NCI-H446 treated with DMSO at 0.1 percent for 48 hours (cell line): ENCODE results near the gene TLE4.
"Not testable (repeated sequence)": the region's sequence is repeated elsewhere in the genome, so short reads cannot be mapped to it uniquely, and the experiment has no call there.

Source experiments
- DNase-seq: peaks from one replicate; lab custom pipeline; 2025; lab: John Stamatoyannopoulos, UW

Gene TLE4

DNA sequence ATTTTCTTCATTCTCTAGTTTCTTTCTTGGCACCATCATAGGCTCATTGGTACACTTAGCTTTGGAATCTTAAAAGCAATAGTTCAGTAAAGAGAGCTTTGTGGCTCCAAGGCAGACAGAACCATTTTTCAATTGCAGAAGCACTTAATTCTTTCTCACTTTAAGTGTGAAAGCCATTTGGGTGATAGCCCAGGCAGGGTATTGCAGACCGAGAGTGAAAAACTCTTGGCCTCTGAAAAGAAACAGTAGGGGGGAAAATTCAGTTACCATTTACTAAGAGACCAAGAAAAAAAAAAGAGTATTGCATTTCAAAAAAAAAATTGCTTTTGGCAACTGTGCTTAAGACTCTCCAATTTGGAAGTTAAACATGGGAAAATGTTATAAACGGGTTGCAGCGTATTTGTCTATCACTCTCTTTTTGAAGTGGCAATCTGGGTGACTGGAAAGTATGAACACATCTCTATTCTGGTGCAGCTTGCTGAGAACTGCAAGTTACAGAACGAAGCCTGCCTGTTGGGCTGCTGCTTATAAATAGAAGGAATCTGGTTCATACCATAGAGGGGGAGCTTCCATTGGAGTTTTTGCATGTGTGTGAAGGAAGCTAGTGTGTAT lies 170.5 kb downstream of the TLE4 start:
- no peak for DNase-seq

DNA sequence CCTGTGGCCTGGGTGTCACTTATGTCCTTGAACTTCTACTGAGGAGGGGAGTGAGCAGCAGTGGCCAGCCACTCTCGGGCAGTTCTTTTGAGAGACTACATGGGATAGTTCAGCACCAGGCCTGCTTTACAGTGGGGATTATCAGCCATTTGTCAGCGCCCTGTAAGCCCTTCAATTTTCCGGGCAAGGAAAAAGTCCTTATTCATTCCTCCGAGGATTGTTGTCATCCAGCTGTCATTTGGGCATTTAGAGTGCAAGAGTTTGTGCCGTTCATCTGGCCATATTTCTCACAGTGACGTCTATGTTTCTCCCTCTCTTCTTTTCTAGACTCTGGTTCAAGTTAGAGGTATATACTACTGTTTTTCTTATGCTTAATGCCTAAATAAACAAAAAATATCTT lies 172.8 kb downstream of the TLE4 start:
- DNase-seq, result no peak

DNA sequence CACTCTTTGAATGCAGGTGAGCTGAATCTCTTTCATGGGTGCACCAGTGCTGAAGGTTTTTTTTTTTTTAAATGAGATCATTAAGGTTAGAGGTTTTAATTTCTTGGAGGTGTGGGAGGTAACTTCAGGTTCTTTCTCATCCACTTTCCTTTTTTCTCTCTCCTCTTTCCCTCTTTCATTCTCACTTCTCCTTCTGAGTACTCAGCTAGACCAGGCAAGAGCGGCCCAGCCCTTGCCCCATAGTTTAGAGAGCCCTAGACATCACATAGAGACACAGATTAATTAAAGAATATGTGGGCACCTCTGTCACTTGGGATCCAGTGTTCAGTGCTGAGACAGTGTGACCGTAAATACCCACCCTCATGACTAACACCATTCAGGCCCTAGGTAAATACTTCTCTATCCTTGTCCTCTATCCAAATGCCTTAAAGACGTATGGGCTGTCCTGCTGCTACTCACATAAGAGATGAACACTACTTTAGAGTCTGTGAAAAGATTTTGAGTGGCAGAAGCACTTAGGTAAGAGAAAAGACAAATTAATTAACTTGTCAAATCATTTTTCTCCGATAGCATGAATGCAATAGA lies 174.1 kb downstream of the TLE4 start:
- DNase-seq, result no peak

DNA sequence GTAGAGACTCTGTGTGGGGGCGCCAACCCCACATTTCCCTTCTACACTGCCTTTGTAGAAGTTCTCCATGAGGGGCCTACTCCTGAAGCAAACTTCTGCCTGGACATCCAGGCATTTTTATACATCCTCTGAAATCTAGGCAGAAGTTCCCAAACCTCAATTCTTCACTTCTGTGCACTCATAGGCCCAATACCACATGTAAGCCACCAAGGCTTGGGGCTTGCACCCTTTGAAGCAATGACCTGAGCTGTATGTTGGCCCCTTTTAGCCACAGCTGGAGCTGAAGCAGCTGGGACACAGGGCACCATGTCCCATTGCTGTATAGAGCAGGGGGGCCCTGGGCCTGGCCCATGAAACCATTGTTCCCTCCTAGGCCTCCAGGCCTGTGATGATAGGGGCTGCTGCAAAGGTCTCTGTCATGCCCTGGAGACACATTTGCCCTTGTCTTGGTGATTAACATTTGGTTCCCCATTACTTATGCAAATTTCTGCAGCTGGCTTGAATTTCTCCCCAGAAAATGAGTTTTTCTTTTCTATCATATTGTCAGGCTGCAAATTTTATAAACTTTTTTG lies 180.2 kb downstream of the TLE4 start:
- DNase-seq, result not testable (repeated sequence)

DNA sequence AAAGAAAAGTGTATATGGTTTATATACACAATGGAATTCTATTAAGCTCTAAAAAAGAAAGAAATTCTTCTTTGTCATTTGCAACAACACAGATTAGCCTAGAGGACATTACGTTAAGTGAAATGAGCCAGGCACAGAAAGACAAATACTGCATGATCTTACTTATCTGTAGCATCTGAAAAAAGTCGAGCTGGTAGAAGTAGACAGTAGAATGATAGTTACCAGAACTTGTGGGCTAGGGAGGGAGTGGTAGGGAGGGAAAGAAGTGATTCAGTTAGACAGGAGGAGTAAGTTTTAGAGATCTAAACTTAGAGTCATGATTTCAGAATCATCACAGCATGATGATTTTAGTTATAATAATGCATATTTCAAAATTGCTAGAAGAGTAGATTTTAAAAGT lies 184.6 kb downstream of the TLE4 start:
- DNase-seq, result no peak

DNA sequence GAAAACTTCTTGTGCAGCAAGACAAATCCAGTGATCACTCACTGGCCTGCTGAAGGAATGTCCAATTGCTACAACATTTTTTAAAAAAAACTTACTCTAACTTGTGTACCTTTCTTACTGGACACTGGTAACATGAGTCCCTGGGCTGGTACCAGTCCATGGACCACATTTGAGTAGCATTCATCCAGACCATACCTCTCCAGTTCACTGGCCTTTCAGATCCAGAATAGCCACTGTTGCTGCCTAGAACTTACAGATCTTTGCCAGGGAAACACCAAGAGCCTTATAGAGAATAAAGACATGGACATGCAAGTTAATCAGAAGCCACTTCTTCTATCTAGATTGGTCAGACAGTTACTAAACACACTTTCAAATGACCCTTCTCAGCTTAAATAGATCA lies 185.3 kb downstream of the TLE4 start:
- DNase-seq, result no peak

DNA sequence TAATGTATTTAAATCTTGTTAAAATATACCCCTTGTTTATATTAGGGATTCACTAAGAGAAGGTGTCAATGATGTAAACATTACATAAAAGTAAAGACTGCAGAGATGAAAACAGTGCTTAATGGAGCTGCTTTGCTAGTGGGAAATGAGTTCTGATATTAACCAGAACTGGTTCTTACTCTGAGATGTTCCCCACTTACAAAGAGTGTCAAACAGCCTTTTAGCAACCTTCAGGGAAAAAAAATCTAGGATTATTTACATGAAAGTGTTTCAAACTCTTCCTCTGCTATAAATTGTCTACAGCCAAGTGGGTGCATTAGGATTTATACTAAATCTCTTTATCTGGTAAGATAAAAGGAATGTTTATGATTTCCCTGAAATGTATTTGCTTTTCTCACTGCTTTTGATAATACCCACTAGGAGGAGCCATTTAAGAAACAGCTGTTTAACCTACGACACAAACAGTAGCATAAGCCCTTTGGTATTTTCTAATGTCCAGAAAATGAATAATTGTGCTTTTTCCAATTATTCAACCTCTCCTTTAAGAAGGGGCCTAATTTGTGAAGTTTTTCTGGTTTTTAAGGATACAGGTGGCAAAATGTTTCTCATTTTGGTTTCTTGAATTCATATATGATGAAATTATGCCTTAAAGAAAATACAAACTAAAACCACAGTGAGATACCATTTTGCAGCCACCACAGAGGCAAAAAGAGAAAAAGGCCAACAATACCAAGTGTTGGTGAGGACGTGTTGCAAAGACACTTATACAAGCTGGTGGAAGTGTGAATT lies 186.3 kb downstream of the TLE4 start:
- no peak for DNase-seq

DNA sequence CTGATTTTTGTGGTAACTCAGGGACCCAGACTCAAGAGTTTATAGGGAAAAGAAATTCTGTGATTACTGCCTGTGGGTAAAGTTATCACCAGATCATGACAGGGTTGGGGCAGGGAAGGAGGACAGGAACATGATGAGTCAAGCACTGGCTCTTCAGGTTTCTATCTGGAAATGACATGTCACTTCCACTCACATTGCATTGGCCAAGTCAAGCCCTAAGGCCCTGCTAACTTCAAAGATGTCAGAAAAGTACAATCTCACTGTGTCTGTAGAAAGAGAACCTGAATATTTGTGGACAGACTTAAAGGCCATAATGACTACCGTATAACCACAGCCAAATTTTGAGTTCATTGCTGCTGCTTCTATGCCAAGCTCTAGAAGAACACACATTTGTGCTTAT lies 187.7 kb downstream of the TLE4 start:
- DNase-seq, result no peak

DNA sequence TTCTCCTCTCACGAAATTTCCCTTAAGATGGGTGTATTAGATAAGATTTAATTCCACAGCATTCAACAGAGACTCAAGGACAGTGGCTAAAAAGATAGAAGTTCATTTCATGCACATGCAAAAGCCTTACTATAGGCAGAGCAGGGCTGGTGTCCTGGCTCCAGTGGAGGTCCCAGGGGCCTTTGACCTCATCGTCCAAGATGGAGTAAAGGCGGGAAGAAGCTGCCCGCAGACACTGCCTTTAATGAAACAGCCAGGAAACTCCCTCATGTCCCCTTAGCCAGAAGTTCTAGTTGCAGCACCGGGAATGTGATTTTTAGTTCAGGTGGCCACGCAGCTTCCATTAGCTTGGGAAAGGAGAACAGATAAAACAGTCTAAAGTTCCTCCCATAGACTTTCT lies 190.3 kb downstream of the TLE4 start:
- no peak for DNase-seq

DNA sequence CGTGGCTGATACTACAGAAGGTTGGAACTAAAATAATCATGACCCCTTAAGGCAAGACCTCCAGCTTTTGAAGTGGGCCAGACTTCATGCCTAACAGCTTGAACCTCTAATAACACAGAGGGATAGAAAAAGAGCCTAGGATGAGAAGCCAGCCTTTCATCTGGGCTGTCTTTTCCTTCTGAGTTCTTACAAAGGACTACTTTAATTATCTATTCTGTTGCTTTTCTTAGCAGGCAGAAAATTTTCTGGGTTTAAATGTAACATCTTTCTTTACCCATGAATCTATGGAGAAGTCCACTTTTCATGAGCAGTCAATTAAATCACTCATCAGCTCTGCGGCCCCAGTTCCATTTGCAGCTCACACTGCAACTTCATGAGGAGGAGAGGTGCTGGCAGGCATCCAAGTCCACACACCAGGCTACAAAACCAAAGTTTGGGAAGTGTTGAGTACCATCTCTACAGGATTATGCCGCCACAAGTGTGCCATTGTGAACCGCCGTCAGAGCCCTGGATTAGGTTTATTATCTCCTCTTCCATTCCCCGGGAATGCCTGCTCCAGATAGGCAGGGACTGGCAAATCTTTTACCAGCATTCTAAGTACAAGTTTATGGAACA lies 192.0 kb downstream of the TLE4 start:
- no peak for DNase-seq

DNA sequence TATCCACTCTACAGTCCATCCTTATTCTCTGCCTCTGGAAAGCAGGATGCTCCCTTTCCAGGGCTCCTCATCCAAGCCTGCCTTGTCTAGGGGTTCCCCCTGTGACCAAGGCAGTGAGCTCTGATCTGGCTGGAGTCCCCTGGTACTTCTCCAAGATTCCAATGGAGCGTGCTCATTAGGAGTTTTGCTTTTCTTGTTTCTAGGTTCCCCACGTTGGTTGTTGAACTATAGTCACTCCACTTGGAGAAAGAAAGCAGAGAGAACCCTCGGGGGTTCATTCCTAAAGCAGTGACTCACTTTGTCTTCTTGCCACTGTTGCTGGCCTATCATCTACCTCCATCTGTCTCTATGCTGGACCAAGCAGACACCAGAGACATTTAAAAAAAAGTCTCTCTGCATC lies 192.6 kb downstream of the TLE4 start:
- no peak for DNase-seq

DNA sequence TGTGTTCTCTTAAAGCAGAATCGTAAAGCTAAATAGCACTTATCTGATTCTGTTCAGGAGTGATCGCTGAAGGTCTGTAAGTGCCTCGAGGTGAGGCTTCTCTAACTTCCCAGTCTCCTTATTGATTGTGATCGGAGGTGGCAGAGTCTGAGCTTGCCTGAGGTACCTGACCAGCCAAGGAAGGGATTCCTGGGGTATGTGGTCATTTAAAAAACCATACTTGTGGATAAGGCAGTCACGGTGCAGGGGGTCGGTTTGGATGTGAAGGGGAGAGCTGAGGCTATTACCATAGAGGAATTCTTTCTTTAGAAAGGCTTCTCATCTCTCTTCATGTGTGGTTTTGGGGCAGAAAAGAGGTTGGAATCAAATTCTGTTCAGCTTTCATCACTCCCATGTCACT lies 193.7 kb downstream of the TLE4 start:
- no peak for DNase-seq

DNA sequence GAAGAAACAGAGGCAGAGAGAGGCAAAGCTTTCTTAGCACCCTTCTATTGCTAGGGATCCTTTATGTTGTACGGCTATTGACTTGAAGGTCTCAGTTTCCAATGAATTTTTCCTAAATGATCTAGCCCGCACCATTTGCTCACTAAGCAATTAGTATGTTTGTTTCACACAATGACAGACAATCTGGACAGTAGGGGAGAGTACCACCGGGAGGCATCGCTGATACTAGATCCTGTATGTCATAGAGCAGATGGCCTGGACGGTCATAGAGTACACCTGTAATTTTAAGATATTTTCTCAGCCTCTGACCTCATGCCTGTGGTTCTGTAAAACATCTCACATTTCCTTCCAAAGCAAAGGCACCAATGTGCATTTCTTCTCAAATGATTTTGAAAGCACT lies 194.3 kb downstream of the TLE4 start:
- no peak for DNase-seq

DNA sequence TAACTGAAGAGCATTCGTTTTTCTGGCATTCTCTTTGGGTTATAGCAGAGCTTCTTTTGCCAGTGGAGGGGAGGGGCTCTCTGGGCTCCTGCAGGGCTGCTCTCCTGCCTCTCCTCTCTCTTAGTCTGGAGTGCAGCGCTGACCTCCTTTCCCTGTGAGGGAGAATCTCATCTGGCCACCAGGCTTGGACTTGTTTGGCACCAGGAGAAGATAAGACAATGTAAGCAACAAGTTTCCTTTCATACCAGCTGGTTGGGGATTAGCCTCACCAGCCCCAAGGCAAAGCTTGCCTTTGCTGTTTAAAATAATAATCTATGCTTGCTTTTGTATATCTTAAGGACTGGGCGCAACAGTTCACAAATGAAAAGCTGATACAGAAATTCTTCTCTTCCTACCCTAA lies 196.4 kb downstream of the TLE4 start:
- DNase-seq, result no peak

DNA sequence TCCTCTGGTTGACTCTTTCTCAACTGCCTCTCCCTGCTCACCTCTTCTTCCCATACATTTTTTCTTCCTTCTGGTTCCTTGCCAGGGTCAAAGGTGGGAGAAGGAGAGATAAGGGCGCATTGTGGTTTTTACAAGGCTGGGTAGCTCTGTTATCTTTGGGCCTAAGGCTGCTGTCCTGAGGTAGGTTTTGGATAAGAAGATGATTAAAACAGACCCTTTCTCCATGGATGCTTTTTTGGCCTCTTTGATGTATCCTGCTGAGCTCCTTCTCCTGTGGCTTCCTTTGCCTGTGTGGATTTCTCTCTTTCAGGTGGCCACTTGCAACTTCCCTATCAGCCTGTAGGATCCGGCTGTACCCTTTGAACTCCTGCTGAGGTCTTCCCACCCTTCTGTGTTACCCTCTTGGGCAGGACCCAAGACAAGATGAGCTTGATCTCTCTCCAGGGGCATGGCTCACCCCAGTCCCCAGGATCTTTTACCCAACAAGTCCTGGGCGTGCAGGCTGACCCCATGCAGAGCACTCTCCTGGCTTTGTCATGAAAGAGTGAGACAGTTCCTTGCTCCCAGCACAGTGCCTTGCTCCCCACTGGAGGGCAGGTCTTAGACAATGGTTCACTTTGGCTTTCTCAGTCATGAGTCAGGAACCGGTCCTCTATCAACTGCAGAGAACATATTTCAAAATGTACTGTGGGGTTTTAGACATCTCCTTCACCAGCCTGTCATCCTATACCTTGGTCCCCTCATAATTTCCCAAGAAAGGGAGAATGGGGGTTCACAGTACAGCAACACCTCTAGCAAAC lies 197.9 kb downstream of the TLE4 start:
- no peak for DNase-seq

DNA sequence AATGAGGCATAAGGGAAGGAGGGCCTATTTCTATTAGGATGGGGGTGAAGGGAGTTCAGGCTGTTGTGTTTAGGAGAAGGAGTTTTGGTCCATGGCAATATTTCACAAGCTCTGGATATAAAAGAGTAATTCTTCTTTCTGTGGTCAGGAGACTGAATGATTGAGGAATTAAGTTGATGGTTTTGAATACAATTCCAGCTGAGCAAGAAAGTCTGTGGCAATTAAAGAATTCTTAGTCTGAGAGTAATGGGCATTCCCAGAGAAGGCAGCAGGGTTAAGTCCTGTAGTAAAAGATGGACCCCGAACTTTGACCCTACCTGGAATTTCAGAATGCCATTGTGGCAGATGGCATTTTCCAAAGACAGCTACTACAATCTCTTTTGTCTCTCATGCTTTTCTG lies 202.6 kb downstream of the TLE4 start:
- DNase-seq, result no peak
